Activated T-helper 1 cell treated with anti-CD3 and anti-CD28 coated beads, Interleukin-12 subunit alpha, Interleukin-12 subunit beta, Interleukin-2, Interleukin-4 antibody, amounts not matched to agents 30 ng/mL and 10 ng/mL and 1 ng/mL, durations not matched to agents 14 hours and 24 hours and 36 hours (primary cell): ENCODE measurements around the gene ELOA2. TPM values are rescaled to one million over a fixed set of nuclear protein-coding genes. Genes with fewer than 3 reads are reported as not detected.
"Not testable (repeated sequence)": the region's sequence is repeated elsewhere in the genome, so short reads cannot be mapped to it uniquely, and the experiment has no call there.

Experiments
- DNase-seq: peaks from one replicate; pipeline ENCODE4 v3.0.0; 2021; ENCODE audit warnings: low spot score
- H3K27ac Mint-ChIP-seq: one replicate; pipeline ENCODE4 v1.8.0; 2021; ENCODE audit warnings: mild to moderate bottlenecking, mixed read lengths
- H3K27me3 Mint-ChIP-seq: one replicate; pipeline ENCODE4 v1.8.0; 2022; ENCODE audit warnings: mild to moderate bottlenecking, moderate library complexity, mixed read lengths; ENCODE audit not compliant: insufficient read depth
- H3K36me3 Mint-ChIP-seq: one replicate; pipeline ENCODE4 v1.8.0; 2021; ENCODE audit warnings: low read depth, mixed read lengths
- H3K4me1 Mint-ChIP-seq: one replicate; pipeline ENCODE4 v1.8.0; 2021; ENCODE audit warnings: low read depth, mixed read lengths
- H3K4me3 Mint-ChIP-seq: one replicate; pipeline ENCODE4 v1.8.0; 2021; ENCODE audit warnings: mild to moderate bottlenecking, moderate library complexity, mixed read lengths
- H3K9me3 Mint-ChIP-seq: one replicate; pipeline ENCODE4 v1.8.0; 2021; ENCODE audit warnings: mixed read lengths
- intact Hi-C: fragments of 100-400 bp; cut with micrococcal nuclease; formaldehyde crosslinking; loops from one replicate; pipeline ENCODE4 v1.15.1; 2024
- total RNA-seq: library from RNA; stranded (reverse); gene quantifications from 2 replicates; pipeline ENCODE4 v1.2.3, GENCODE V29; 2022

The ELOA2 gene
- total RNA-seq, 1 donor from 2014 or later = not detected

- no peaks in the 10 kb centered on the region for H3K36me3 Mint-ChIP-seq
- DNase-seq = no peak
Measured at GRCh38 chr18:47036298-47036874, 965 bp upstream of the ELOA2 start.

DNA sequence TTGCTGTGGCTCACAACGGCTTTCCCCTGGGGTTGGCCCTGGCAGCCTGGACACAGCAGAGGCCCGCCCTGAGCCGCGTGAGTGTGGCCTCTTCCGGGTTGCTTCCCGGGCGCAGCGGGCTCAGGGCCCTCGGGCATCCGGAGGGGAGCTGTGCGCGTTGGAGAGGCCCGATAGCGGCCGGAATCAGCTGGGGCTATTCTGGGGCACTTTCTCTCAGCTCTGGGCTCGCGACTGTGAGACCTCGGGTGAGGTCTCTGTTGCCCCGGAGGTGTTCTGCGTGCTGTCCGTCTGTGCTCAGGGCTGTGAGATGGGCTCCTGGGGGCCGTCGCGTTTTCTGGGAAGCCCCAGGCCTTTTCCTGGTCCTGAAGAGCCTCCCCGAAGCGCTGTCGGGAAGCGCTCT is 830 bp downstream of the ELOA2 start:
- H3K9me3 Mint-ChIP-seq, H3K4me3 Mint-ChIP-seq, DNase-seq, H3K27ac Mint-ChIP-seq, intact Hi-C loops, H3K36me3 Mint-ChIP-seq, H3K4me1 Mint-ChIP-seq, H3K27me3 Mint-ChIP-seq: not testable (repeated sequence)

More at GRCh38 chr18:47036298-47036874, 965 bp upstream of the ELOA2 start:
- intact Hi-C loops = no loop called here
- Mint-ChIP-seq H3K4me3 (no peak overlapping the region), H3K4me1 (no peaks in the 10 kb centered on the region), H3K9me3 (no peaks in the 10 kb centered on the region), H3K27me3 (peaks cover 4% of the 10 kb centered on the region), H3K27ac (no peak overlapping the region)

- intact Hi-C loops = no loop called here
- H3K4me3 Mint-ChIP-seq = no peak overlapping the region
- H3K27me3 Mint-ChIP-seq = peaks cover 3% of the 10 kb centered on the region
- H3K9me3 Mint-ChIP-seq = no peaks in the 10 kb centered on the region
- H3K27ac Mint-ChIP-seq = no peak overlapping the region
- no peaks in the 10 kb centered on the region for H3K4me1 Mint-ChIP-seq
- no peak for DNase-seq
- H3K36me3 Mint-ChIP-seq = no peaks in the 10 kb centered on the region
Measured at GRCh38 chr18:47032945-47033344, 2.5 kb downstream of the ELOA2 start.

DNA sequence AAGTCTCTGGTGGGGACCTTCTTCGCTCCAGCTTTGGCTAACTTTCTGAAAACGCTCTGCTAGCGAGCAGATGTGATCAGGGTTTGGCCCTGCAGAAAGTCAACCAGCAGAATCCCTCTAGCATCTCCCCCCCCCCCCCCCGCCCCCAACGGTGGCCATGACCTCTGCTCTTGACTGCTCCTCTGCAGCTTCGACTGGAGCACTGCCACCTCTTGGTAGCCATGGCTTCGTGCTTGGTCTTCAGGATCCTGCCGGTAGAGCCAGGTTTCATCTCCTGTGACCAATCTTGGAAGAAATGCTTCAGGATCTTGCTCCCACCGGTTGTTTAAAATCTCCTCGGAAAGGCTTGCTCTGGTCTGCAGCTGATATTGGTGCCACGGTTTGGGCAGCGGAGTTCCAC is 4.5 kb downstream of the ELOA2 start:
- H3K4me1 Mint-ChIP-seq = not testable (repeated sequence)

GRCh38 chr18:47029684-47030353 is 5.6 kb downstream of the ELOA2 start:
- H3K4me3 Mint-ChIP-seq, H3K27me3 Mint-ChIP-seq, H3K9me3 Mint-ChIP-seq, DNase-seq, H3K27ac Mint-ChIP-seq, H3K36me3 Mint-ChIP-seq, H3K4me1 Mint-ChIP-seq, intact Hi-C loops: not testable (repeated sequence)

More for the DNA sequence above, 4.5 kb downstream of the ELOA2 start:
- intact Hi-C loops, DNase-seq, H3K36me3 Mint-ChIP-seq, H3K27me3 Mint-ChIP-seq, H3K9me3 Mint-ChIP-seq, H3K4me3 Mint-ChIP-seq, H3K27ac Mint-ChIP-seq: not testable (repeated sequence)

DNA sequence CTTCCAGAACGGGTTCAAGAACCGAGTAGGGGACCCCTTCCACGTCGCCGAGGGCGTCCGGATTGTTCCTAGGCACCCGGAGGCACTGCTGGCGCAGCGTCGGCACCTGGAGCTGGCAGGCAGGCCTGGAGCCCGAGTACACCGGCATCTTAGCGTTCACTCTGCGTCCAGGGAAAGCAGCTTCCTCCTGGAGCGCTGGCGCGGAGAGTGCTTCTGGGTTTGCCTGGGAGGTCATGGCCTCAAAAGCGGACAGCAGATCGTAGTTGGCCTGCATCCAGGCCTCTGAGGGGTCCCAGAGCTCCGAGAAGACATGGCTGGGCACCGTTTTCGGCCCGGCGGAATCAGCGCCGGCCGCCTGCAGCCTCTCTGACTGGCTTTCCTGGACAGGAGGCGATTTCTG is 6.7 kb downstream of the ELOA2 start:
- H3K27ac Mint-ChIP-seq, intact Hi-C loops, H3K36me3 Mint-ChIP-seq, H3K9me3 Mint-ChIP-seq, H3K4me1 Mint-ChIP-seq, DNase-seq, H3K4me3 Mint-ChIP-seq, H3K27me3 Mint-ChIP-seq: not testable (repeated sequence)

DNA sequence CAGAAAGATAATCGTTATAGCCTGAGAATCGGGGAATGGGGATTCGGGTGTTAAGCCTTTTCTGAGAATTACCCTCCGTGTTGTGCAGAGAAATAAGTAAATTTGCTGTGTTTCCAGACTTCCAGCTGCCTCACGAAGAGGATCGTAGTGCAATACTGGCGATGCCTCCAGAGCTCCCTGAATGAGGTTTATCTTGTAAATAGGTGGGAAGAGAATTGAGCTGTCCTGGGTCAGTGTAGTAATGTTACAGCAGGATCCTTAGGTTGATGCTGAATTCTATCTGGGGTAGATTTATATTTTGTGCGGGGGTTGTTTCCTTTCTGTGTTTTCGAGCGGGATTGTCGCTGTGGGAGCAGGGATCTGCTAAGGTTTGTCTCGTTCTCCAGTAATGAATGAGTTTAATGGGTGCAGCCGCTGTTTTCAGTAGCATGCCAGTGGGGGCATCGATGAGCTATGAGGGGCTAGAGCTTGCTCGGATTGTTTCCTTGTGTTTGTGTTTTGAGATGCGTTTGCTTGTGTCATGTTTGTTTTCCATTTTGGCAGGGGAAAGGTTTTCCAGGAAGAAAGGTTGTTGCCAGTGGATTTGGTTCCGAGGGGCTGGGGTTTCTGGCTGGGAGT is 9.8 kb downstream of the ELOA2 start:
- H3K27ac Mint-ChIP-seq, intact Hi-C loops, H3K9me3 Mint-ChIP-seq, H3K4me3 Mint-ChIP-seq, H3K4me1 Mint-ChIP-seq, DNase-seq, H3K27me3 Mint-ChIP-seq, H3K36me3 Mint-ChIP-seq: not testable (repeated sequence)

GRCh38 chr18:47023769-47024465 is 11.5 kb downstream of the ELOA2 start:
- H3K4me3 Mint-ChIP-seq, H3K27ac Mint-ChIP-seq, DNase-seq, intact Hi-C loops, H3K36me3 Mint-ChIP-seq, H3K4me1 Mint-ChIP-seq, H3K27me3 Mint-ChIP-seq, H3K9me3 Mint-ChIP-seq: not testable (repeated sequence)

- H3K36me3 Mint-ChIP-seq, H3K27ac Mint-ChIP-seq, H3K27me3 Mint-ChIP-seq, DNase-seq, H3K4me1 Mint-ChIP-seq, H3K4me3 Mint-ChIP-seq, H3K9me3 Mint-ChIP-seq, intact Hi-C loops: not testable (repeated sequence)
Measured at GRCh38 chr18:47022821-47023220, 12.6 kb downstream of the ELOA2 start.

DNA sequence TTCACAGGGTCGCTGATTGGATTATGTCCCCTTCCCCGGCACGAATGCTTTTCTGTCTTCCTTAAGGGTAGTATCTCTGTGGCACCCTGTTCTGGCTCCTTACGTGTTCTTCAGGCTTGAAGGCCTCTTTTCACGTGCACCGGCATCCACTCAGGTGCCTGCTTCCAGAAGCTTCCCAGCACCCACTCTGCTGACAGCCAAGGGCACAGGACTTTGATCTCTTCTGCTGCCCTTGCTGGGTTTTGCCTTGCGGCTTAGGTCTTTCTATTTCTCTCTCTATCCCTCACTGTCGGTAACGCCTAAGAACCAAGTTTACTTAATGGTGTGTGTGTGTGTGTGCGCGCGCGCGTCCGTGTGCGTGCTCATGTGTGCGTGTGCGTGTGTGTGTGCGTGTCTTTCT is 14.7 kb downstream of the ELOA2 start:
- H3K36me3 Mint-ChIP-seq, DNase-seq, H3K27ac Mint-ChIP-seq, intact Hi-C loops, H3K4me3 Mint-ChIP-seq, H3K9me3 Mint-ChIP-seq, H3K27me3 Mint-ChIP-seq, H3K4me1 Mint-ChIP-seq: not testable (repeated sequence)

- H3K4me1 Mint-ChIP-seq, H3K4me3 Mint-ChIP-seq, H3K36me3 Mint-ChIP-seq, H3K9me3 Mint-ChIP-seq, H3K27me3 Mint-ChIP-seq, DNase-seq, H3K27ac Mint-ChIP-seq, intact Hi-C loops: not testable (repeated sequence)
Measured at GRCh38 chr18:47019870-47020269, 15.6 kb downstream of the ELOA2 start.
